HCT116 (cell line): ENCODE results near the gene NEK7. TPM values are rescaled to one million over a fixed set of nuclear protein-coding genes. Genes with fewer than 3 reads are reported as not detected.

ENCODE experiments used
- ATAC-seq: fragments of 200-7000 bp; cut with Tn5 transposase; 2 replicates; pipeline ENCODE4 v1.9.1; 2020; ENCODE audit warnings: mild to moderate bottlenecking, moderate library complexity
- BruUV-seq: library from RNA; stranded (reverse); fragments of 400-500 nt; replicated peaks from 2 replicates; lab custom pipeline; 2021; lab: Mats Ljungman, UMichigan
- CTCF ChIA-PET: fragments of 300-600 bp; sonication (Branson Sonifier 250); formaldehyde crosslinking; loops from one replicate; lab custom pipeline; 2021; ENCODE audit warnings: antibody characterized with exemption; lab: Charles Lee
- POLR2A ChIA-PET: fragments of 300-600, 350-600 bp; sonication (Branson Sonifier 250); formaldehyde crosslinking; loops from one replicate; lab custom pipeline; 2021; ENCODE audit warnings: antibody characterized with exemption; lab: Charles Lee
- RAD21 ChIA-PET, 2 experiments: fragments of 300-600 bp; sonication (Branson Sonifier 250); formaldehyde crosslinking; loops; one replicate each; lab custom pipeline; 2023; ENCODE audit warnings: low total read pairs in 2 of 2; ENCODE audit not compliant: uncharacterized antibody in 2 of 2, unreplicated experiment in 2 of 2, low non-redundant PET in 1 of 2; lab: Charles Lee
- DNase-seq: peaks from one replicate; pipeline ENCODE4 v3.0.0-alpha.2; 2010; ENCODE audit warnings: low read depth, low spot score
- H2AFZ ChIP-seq: fragments of 200-600 bp; shearing (Covaris generic), sonication (generic); 2 replicates; pipeline ENCODE4 v1.6.1; 2017; ENCODE audit warnings: low read depth, mixed run types, mixed read lengths, antibody characterized with exemption, low read length; ENCODE audit not compliant: poor library complexity, severe bottlenecking
- H3K27ac ChIP-seq: 2 replicates; pipeline ENCODE4 v1.5.1; 2012; ENCODE audit warnings: low read depth, low read length
- H3K27me3 ChIP-seq: fragments of 200-600 bp; sonication (generic); 2 replicates; pipeline ENCODE4 v1.6.1; 2016; ENCODE audit warnings: mixed run types, low read length, mixed read lengths; ENCODE audit not compliant: insufficient read depth
- H3K36me3 ChIP-seq, 2 experiments: fragments of 200-500 bp in 1 of 2; fragments of 200-600 bp in 1 of 2; sonication (Bioruptor generic) in 1 of 2; sonication (generic) in 1 of 2; 2 replicates each; pipeline versions ENCODE4 v1.5.1 to v1.6.1; 2014 to 2016; ENCODE audit warnings: low read length in 2 of 2, inconsistent platforms in 1 of 2, mixed read lengths in 1 of 2, mixed run types in 1 of 2; ENCODE audit not compliant: insufficient read depth in 2 of 2, control insufficient read depth in 1 of 2
- H3K4me1 ChIP-seq, 2 experiments: fragments of 200-600 bp in 1 of 2; sonication (generic) in 1 of 2; 2 replicates each; pipeline versions ENCODE4 v1.5.1 to v1.6.1; 2012 to 2017; ENCODE audit warnings: low read length in 2 of 2, inconsistent platforms in 1 of 2, mild to moderate bottlenecking in 1 of 2, mixed read lengths in 1 of 2, mixed run types in 1 of 2, moderate library complexity in 1 of 2; ENCODE audit not compliant: insufficient read depth in 2 of 2, control insufficient read depth in 1 of 2
- H3K4me2 ChIP-seq: fragments of 200-600 bp; sonication (generic); 2 replicates; pipeline ENCODE4 v1.6.1; 2017; ENCODE audit warnings: mixed run types, low read length, mixed read lengths
- H3K4me3 ChIP-seq, 2 experiments: fragments of 200-600 bp in 1 of 2; sonication (generic) in 1 of 2; replicated peaks in 1 of 2; 2 replicates each; pipeline ENCODE4 v1.5.1; 2011 to 2016; ENCODE audit warnings: low read length in 2 of 2, control low read depth in 1 of 2, low read depth in 1 of 2, mild to moderate bottlenecking in 1 of 2, mixed read lengths in 1 of 2, mixed run types in 1 of 2
- H3K79me2 ChIP-seq: fragments of 200-600 bp; sonication (generic); 2 replicates; pipeline ENCODE4 v1.6.1; 2017; ENCODE audit warnings: mild to moderate bottlenecking, mixed run types, low read length, moderate library complexity, mixed read lengths; ENCODE audit not compliant: insufficient read depth
- H3K9ac ChIP-seq: fragments of 200-600 bp; sonication (generic); 2 replicates; pipeline ENCODE4 v1.6.1; 2016; ENCODE audit warnings: low read length, mixed read lengths
- H3K9me2 ChIP-seq: fragments of 200-600 bp; sonication (generic), shearing (Covaris generic); 2 replicates; pipeline ENCODE4 v1.6.1; 2017; ENCODE audit warnings: mixed run types, mild to moderate bottlenecking, moderate library complexity; ENCODE audit not compliant: insufficient read depth
- H3K9me3 ChIP-seq, 2 experiments: fragments of 200-500 bp in 1 of 2; fragments of 200-600 bp in 1 of 2; sonication (Bioruptor generic) in 1 of 2; sonication (generic) in 1 of 2; 2 replicates each; pipeline ENCODE4 v1.6.1; 2014 to 2017; ENCODE audit warnings: low read length in 2 of 2, mixed read lengths in 2 of 2, inconsistent platforms in 1 of 2, low read depth in 1 of 2, mild to moderate bottlenecking in 1 of 2, mixed run types in 1 of 2, moderate library complexity in 1 of 2; ENCODE audit not compliant: control insufficient read depth in 1 of 2, insufficient read depth in 1 of 2
- H4K20me1 ChIP-seq: fragments of 200-600 bp; sonication (generic), shearing (Covaris generic); 2 replicates; pipeline ENCODE4 v1.6.1; 2017; ENCODE audit warnings: mixed run types, mild to moderate bottlenecking, moderate library complexity; ENCODE audit not compliant: insufficient read depth
- CBX3 ChIP-seq: IDR thresholded peaks from 2 replicates; pipeline ENCODE4 v1.6.1; 2012; ENCODE audit warnings: low read depth
- EGR1 ChIP-seq: IDR thresholded peaks from 2 replicates; pipeline ENCODE4 v1.6.1; 2012; ENCODE audit warnings: low read depth
- EZH2phosphoT487 ChIP-seq: fragments of 200-600 bp; IDR thresholded peaks from 2 replicates; pipeline ENCODE4 v1.6.1; 2018; ENCODE audit warnings: antibody characterized with exemption, borderline replicate concordance
- FOSL1 ChIP-seq: IDR thresholded peaks from 2 replicates; pipeline ENCODE4 v1.6.1; 2012; ENCODE audit warnings: low read depth
- JUND ChIP-seq: IDR thresholded peaks from 2 replicates; pipeline ENCODE4 v1.6.1; 2012
- POLR2A ChIP-seq: IDR thresholded peaks from 2 replicates; pipeline ENCODE4 v1.7.0; 2011; ENCODE audit warnings: borderline replicate concordance; ENCODE audit not compliant: insufficient read depth, insufficient read length; ENCODE audit errors: extremely low read depth
- POLR2AphosphoS5 ChIP-seq: IDR thresholded peaks from 2 replicates; pipeline ENCODE4 v1.6.1; 2011; ENCODE audit warnings: mild to moderate bottlenecking, low read depth, low read length, moderate library complexity
- RAD21 ChIP-seq: IDR thresholded peaks from 2 replicates; pipeline ENCODE4 v1.6.1; 2012; ENCODE audit warnings: low read depth, mild to moderate bottlenecking
- REST ChIP-seq: IDR thresholded peaks from 2 replicates; pipeline ENCODE4 v1.6.1; 2012; ENCODE audit warnings: low read depth
- SIN3A ChIP-seq: IDR thresholded peaks from 2 replicates; pipeline ENCODE4 v1.6.1; 2012; ENCODE audit warnings: low read depth
- SP1 ChIP-seq: IDR thresholded peaks from 2 replicates; pipeline ENCODE4 v1.6.1; 2012; ENCODE audit warnings: low read depth
- YY1 ChIP-seq: IDR thresholded peaks from 2 replicates; pipeline ENCODE4 v1.6.1; 2011; ENCODE audit warnings: low read length, low read depth, moderate library complexity, mild to moderate bottlenecking; ENCODE audit not compliant: insufficient replicate concordance; ENCODE audit errors: extremely low read depth
- ZBTB33 ChIP-seq: IDR thresholded peaks from 2 replicates; pipeline ENCODE4 v1.6.1; 2011; ENCODE audit warnings: mild to moderate bottlenecking, low read length, moderate library complexity; ENCODE audit not compliant: insufficient replicate concordance; ENCODE audit errors: extremely low read depth
- ZFX ChIP-seq: fragments of 450-650 bp; IDR thresholded peaks from 2 replicates; pipeline ENCODE4 v1.6.1; 2017
- intact Hi-C: fragments of 100-400 bp; cut with micrococcal nuclease; formaldehyde crosslinking; loops from 2 replicates; pipeline ENCODE4 v1.10.0; 2022
- total RNA-seq: library from RNA; stranded (reverse); gene quantifications from one replicate; pipeline ENCODE4 v1.2.1, GENCODE V29; 2021; ENCODE audit not compliant: unreplicated experiment

NEK7 gene
- total RNA-seq, 1 experiment from 2014 or later = 33.0 TPM

- H3K27ac ChIP-seq = no peak overlapping the region
- no TSS peak for BruUV-seq
- no peaks in the 10 kb centered on the region for H3K4me1 ChIP-seq
- no peak overlapping the region for H3K4me2 ChIP-seq
- ATAC-seq (no peak), DNase-seq (no peak)
- no peaks in the 10 kb centered on the region for H3K9me3 ChIP-seq
- H3K27me3 ChIP-seq = no peaks in the 10 kb centered on the region
- ChIA-PET CTCF (no interaction called here), RAD21 (no interaction called here), POLR2A (no interaction called here)
- H3K9ac ChIP-seq = no peak overlapping the region
- intact Hi-C loops = no loop called here
- H3K36me3 ChIP-seq = no peaks in the 10 kb centered on the region
- no peak overlapping the region for H2AFZ ChIP-seq
- no peaks in the 10 kb centered on the region for H3K9me2 ChIP-seq
- no peaks in the 10 kb centered on the region for H4K20me1 ChIP-seq
- TF ChIP-seq EZH2phosphoT487 (no peak), POLR2AphosphoS5 (no peak), EGR1 (no peak), JUND (no peak), SP1 (no peak), SIN3A (no peak), CBX3 (no peak), YY1 (no peak), POLR2A (no peak), REST (no peak), RAD21 (no peak), ZBTB33 (no peak), FOSL1 (no peak), ZFX (no peak)
- no peak overlapping the region for H3K4me3 ChIP-seq
- peaks cover 32% of the 10 kb centered on the region for H3K79me2 ChIP-seq
These were observed 17.0 kb downstream of the NEK7 start for GRCh38 chr1:198173832-198174231.
